Spleen (tissue), 7 donors: ENCODE data around the gene ST6GALNAC3.

Experiments
- POLR2A ChIP-seq, 3 donors: fragments of 450-650 bp; IDR thresholded peaks; one replicate each; pipeline ENCODE4 v1.5.1; 2017; ENCODE audit warnings: antibody characterized with exemption in 3 of 3, mild to moderate bottlenecking in 1 of 3
- POLR2AphosphoS5 ChIP-seq, 3 donors: sonication (generic); formaldehyde crosslinking; IDR thresholded peaks; one replicate each; pipeline ENCODE4 v1.5.1; 2017; ENCODE audit warnings: antibody characterized with exemption in 3 of 3
- TF ChIP-seq, protein P1 (sequence below), 11 experiments: fragments of 200-600 bp in 7 of 11; fragments of 450-650 bp in 4 of 11; sonication (generic) in 4 of 11; IDR thresholded peaks in 8 of 11; conservative IDR thresholded peaks in 3 of 11; 1 replicate in 7 of 11; 2 replicates in 4 of 11; pipeline versions ENCODE4 v1.4.0 to v1.8.0; 2016 to 2021; ENCODE audit warnings: antibody characterized with exemption in 11 of 11, inconsistent platforms in 4 of 11, mild to moderate bottlenecking in 1 of 11
- donor health status: DM: no; HTN: no; CAD: no; lungs with moderate emphysema.
- donor health status: DM: no; HTN: no; CAD: no.
- donor health status: DM: no; HTN: no; CAD: no.

- no peak for TF ChIP-seq POLR2AphosphoS5 (IDR thresholded peaks at IDR 0.05)
- TF ChIP-seq, protein P1, sequence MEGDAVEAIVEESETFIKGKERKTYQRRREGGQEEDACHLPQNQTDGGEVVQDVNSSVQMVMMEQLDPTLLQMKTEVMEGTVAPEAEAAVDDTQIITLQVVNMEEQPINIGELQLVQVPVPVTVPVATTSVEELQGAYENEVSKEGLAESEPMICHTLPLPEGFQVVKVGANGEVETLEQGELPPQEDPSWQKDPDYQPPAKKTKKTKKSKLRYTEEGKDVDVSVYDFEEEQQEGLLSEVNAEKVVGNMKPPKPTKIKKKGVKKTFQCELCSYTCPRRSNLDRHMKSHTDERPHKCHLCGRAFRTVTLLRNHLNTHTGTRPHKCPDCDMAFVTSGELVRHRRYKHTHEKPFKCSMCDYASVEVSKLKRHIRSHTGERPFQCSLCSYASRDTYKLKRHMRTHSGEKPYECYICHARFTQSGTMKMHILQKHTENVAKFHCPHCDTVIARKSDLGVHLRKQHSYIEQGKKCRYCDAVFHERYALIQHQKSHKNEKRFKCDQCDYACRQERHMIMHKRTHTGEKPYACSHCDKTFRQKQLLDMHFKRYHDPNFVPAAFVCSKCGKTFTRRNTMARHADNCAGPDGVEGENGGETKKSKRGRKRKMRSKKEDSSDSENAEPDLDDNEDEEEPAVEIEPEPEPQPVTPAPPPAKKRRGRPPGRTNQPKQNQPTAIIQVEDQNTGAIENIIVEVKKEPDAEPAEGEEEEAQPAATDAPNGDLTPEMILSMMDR (IDR thresholded peaks at IDR 0.05 in 8 of 11, conservative IDR thresholded peaks at IDR 0.05 in 3 of 11): no peak
- no peak for TF ChIP-seq POLR2A (IDR thresholded peaks at IDR 0.05)
These were observed 144.3 kb downstream of the ST6GALNAC3 start for GRCh38 chr1:76218888-76219287.
